HepG2 (cell line): Measurements from ENCODE around the gene HID1. TPM values are rescaled to one million over a fixed set of nuclear protein-coding genes. Genes with fewer than 3 reads are reported as not detected.

Source experiments
- IKZF4 ChIP-seq: sonication (generic); formaldehyde crosslinking; IDR thresholded peaks from 2 replicates; pipeline ENCODE4 v1.5.1; 2020; ENCODE audit warnings: borderline replicate concordance, mild to moderate bottlenecking, low read depth, missing genetic modification reagents; ENCODE audit errors: not compliant biosample characterization
- RBAK ChIP-seq: sonication (generic); formaldehyde crosslinking; IDR thresholded peaks from 2 replicates; pipeline ENCODE4 v1.5.1; 2020; ENCODE audit warnings: mild to moderate bottlenecking, missing genetic modification reagents
- RCOR2 ChIP-seq: IDR thresholded peaks from 2 replicates; pipeline ENCODE4 v1.6.1; 2016; ENCODE audit warnings: missing biosample characterization, missing genetic modification reagents
- TBX3 ChIP-seq: fragments of 450-650 bp; IDR thresholded peaks from 2 replicates; pipeline ENCODE4 v1.6.1; 2017; ENCODE audit warnings: antibody characterized with exemption, mild to moderate bottlenecking, inconsistent platforms, borderline replicate concordance
- TRIM24 ChIP-seq: sonication (generic); formaldehyde crosslinking; IDR thresholded peaks from 2 replicates; pipeline ENCODE4 v1.8.0; 2022; ENCODE audit warnings: mild to moderate bottlenecking, missing genetic modification reagents
- ZKSCAN5 ChIP-seq: sonication (generic); formaldehyde crosslinking; IDR thresholded peaks from 2 replicates; pipeline ENCODE4 v1.5.1; 2020; ENCODE audit warnings: mild to moderate bottlenecking, missing genetic modification reagents
- ZNF124 ChIP-seq: sonication (generic); formaldehyde crosslinking; IDR thresholded peaks from 2 replicates; pipeline ENCODE4 v1.4.0; 2020; ENCODE audit warnings: missing genetic modification reagents
- ZNF224 ChIP-seq: sonication (generic); formaldehyde crosslinking; IDR thresholded peaks from 2 replicates; pipeline ENCODE4 v1.5.0; 2020; ENCODE audit warnings: mild to moderate bottlenecking, missing genetic modification reagents
- ZNF292 ChIP-seq: sonication (generic); formaldehyde crosslinking; IDR thresholded peaks from 2 replicates; pipeline ENCODE4 v1.8.1; 2022; ENCODE audit warnings: mild to moderate bottlenecking, low read depth, missing genetic modification reagents, borderline replicate concordance
- ZNF317 ChIP-seq: sonication (generic); formaldehyde crosslinking; IDR thresholded peaks from 2 replicates; pipeline ENCODE4 v1.5.0; 2020; ENCODE audit warnings: mild to moderate bottlenecking, missing genetic modification reagents
- ZNF558 ChIP-seq: sonication (generic); formaldehyde crosslinking; IDR thresholded peaks from 2 replicates; pipeline ENCODE4 v1.9.0; 2022; ENCODE audit warnings: mild to moderate bottlenecking, missing genetic modification reagents, borderline replicate concordance
- ZNF660 ChIP-seq: sonication (generic); formaldehyde crosslinking; IDR thresholded peaks from 2 replicates; pipeline ENCODE4 v1.5.1; 2020; ENCODE audit warnings: mild to moderate bottlenecking, low read depth, missing genetic modification reagents, borderline replicate concordance
- polyA plus RNA-seq, 8 experiments: library from polyadenylated mRNA; depleted of rRNA in 3 of 8; stranded (reverse) in 7 of 8; unstranded in 1 of 8; fragments of >200 nt; fragmentation: Illumina TruSeq in 4 of 8; extraction: Trizol in 4 of 8; gene quantifications; 2 replicates each; pipeline versions ENCODE4 v1.2.1 to v1.2.3, GENCODE V29; 2011 to 2016; ENCODE audit warnings: low read depth in 4 of 8, missing spikeins in 1 of 8, mixed read lengths in 1 of 8; ENCODE audit not compliant: insufficient read depth in 1 of 8
- total RNA-seq, 5 experiments: library from RNA; depleted of rRNA; stranded (reverse); fragments of >200 nt; fragmentation: Illumina TruSeq; extraction: Trizol; gene quantifications; 2 replicates each; pipeline ENCODE4 v1.2.3, GENCODE V29; 2016; ENCODE audit warnings: low read depth in 1 of 5
- TF ChIP-seq, protein P1 (sequence below): sonication (generic); formaldehyde crosslinking; IDR thresholded peaks from 2 replicates; pipeline ENCODE4 v1.5.0; 2020; ENCODE audit warnings: missing genetic modification reagents, mild to moderate bottlenecking, borderline replicate concordance
- TF ChIP-seq, protein P2 (sequence below): sonication (generic); formaldehyde crosslinking; IDR thresholded peaks from 2 replicates; pipeline ENCODE4 v1.4.0; 2020; ENCODE audit warnings: mild to moderate bottlenecking, missing genetic modification reagents, borderline replicate concordance
- TF ChIP-seq, protein P3 (sequence below): sonication (generic); formaldehyde crosslinking; conservative IDR thresholded peaks from 2 replicates; pipeline ENCODE4 v1.4.0; 2020; ENCODE audit warnings: missing genetic modification reagents
- TF ChIP-seq, protein P4 (sequence below): sonication (generic); formaldehyde crosslinking; IDR thresholded peaks from 2 replicates; pipeline ENCODE4 v1.8.1; 2023; ENCODE audit warnings: missing genetic modification reagents, inconsistent platforms, borderline replicate concordance
- TF ChIP-seq, protein P5 (sequence below): sonication (generic); formaldehyde crosslinking; IDR thresholded peaks from 2 replicates; pipeline ENCODE4 v1.8.1; 2023; ENCODE audit warnings: mild to moderate bottlenecking, missing genetic modification reagents

HID1 gene
- total and polyA plus RNA-seq, 2 of the 13 experiments (the other 11 are each of a cell fraction or from before 2014, with no cell fraction given) = 2.1 to 10.6 TPM

DNA sequence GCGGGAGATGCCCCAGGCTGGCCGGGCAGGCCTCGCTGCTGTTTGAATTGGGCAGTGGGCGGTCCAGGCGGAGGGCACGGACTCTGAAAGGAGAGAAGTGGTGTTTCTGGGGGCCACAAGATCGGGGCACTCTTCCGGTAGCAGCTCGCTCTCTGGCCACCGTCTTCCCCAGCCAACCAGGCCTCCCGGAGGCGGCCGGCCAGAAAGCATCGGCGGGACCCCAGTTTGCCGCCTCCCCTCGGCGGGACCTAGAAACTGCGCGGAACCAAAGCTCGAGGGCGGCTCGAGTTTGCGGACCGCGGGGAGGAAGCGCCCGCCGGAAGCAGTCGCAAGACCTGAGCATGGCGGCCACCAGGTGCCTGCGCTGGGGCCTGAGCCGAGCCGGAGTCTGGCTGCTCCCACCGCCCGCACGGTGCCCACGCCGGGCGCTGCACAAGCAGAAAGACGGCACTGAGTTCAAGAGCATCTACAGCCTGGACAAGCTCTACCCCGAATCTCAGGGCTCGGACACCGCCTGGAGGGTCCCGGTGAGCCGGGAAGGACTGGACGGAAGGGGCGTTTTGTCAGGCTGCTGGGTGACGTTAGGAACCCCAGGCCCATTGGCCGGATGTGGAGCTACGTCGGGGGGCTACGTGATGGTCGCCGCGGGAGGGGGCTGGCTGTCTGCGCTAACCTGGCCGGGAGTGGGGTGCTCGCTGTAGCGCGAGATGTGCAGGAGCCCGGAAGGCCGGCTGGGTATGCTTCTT, 40.0 kb upstream of the HID1 start, which contains the start of gene MRPL58 (continued):
- peak; percentile 98 for TF ChIP-seq ZNF124 (CRISPR knock-in tag)
- no peak for TF ChIP-seq ZNF292
- TF ChIP-seq ZNF317 = peak; percentile 94
- TF ChIP-seq, protein P1, sequence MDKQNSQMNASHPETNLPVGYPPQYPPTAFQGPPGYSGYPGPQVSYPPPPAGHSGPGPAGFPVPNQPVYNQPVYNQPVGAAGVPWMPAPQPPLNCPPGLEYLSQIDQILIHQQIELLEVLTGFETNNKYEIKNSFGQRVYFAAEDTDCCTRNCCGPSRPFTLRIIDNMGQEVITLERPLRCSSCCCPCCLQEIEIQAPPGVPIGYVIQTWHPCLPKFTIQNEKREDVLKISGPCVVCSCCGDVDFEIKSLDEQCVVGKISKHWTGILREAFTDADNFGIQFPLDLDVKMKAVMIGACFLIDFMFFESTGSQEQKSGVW (CRISPR knock-in tag) = peak; percentile 84
- peak; percentile 87; the same call in 1 of the 2 replicates for TF ChIP-seq ZNF558 (CRISPR knock-in tag)
- 0 out of 2 replicates have a peak, but pooled peaks have one; percentile 9 for TF ChIP-seq ZKSCAN5 (CRISPR knock-in tag)
- TF ChIP-seq, protein P2, sequence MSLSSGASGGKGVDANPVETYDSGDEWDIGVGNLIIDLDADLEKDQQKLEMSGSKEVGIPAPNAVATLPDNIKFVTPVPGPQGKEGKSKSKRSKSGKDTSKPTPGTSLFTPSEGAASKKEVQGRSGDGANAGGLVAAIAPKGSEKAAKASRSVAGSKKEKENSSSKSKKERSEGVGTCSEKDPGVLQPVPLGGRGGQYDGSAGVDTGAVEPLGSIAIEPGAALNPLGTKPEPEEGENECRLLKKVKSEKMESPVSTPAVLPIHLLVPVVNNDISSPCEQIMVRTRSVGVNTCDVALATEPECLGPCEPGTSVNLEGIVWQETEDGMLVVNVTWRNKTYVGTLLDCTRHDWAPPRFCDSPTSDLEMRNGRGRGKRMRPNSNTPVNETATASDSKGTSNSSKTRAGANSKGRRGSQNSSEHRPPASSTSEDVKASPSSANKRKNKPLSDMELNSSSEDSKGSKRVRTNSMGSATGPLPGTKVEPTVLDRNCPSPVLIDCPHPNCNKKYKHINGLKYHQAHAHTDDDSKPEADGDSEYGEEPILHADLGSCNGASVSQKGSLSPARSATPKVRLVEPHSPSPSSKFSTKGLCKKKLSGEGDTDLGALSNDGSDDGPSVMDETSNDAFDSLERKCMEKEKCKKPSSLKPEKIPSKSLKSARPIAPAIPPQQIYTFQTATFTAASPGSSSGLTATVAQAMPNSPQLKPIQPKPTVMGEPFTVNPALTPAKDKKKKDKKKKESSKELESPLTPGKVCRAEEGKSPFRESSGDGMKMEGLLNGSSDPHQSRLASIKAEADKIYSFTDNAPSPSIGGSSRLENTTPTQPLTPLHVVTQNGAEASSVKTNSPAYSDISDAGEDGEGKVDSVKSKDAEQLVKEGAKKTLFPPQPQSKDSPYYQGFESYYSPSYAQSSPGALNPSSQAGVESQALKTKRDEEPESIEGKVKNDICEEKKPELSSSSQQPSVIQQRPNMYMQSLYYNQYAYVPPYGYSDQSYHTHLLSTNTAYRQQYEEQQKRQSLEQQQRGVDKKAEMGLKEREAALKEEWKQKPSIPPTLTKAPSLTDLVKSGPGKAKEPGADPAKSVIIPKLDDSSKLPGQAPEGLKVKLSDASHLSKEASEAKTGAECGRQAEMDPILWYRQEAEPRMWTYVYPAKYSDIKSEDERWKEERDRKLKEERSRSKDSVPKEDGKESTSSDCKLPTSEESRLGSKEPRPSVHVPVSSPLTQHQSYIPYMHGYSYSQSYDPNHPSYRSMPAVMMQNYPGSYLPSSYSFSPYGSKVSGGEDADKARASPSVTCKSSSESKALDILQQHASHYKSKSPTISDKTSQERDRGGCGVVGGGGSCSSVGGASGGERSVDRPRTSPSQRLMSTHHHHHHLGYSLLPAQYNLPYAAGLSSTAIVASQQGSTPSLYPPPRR (CRISPR knock-in tag) = peak; percentile 85
- TF ChIP-seq, protein P3, sequence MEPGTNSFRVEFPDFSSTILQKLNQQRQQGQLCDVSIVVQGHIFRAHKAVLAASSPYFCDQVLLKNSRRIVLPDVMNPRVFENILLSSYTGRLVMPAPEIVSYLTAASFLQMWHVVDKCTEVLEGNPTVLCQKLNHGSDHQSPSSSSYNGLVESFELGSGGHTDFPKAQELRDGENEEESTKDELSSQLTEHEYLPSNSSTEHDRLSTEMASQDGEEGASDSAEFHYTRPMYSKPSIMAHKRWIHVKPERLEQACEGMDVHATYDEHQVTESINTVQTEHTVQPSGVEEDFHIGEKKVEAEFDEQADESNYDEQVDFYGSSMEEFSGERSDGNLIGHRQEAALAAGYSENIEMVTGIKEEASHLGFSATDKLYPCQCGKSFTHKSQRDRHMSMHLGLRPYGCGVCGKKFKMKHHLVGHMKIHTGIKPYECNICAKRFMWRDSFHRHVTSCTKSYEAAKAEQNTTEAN (CRISPR knock-in tag) = peak; percentile 86
- TF ChIP-seq TRIM24 = no peak
- peak; percentile 91; the same call in 1 of the 2 replicates for TF ChIP-seq ZNF224
- peak; percentile 46; the same call in 1 of the 2 replicates for TF ChIP-seq ZNF660
- no peak for TF ChIP-seq TBX3
- TF ChIP-seq, protein P4, sequence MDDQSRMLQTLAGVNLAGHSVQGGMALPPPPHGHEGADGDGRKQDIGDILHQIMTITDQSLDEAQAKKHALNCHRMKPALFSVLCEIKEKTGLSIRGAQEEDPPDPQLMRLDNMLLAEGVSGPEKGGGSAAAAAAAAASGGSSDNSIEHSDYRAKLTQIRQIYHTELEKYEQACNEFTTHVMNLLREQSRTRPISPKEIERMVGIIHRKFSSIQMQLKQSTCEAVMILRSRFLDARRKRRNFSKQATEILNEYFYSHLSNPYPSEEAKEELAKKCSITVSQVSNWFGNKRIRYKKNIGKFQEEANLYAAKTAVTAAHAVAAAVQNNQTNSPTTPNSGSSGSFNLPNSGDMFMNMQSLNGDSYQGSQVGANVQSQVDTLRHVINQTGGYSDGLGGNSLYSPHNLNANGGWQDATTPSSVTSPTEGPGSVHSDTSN (CRISPR knock-in tag) = peak; percentile 71; the same call in 1 of the 2 replicates
- TF ChIP-seq RCOR2 (CRISPR knock-in tag) = peak; percentile 61; the same call in 1 of the 2 replicates
- TF ChIP-seq, protein P5, sequence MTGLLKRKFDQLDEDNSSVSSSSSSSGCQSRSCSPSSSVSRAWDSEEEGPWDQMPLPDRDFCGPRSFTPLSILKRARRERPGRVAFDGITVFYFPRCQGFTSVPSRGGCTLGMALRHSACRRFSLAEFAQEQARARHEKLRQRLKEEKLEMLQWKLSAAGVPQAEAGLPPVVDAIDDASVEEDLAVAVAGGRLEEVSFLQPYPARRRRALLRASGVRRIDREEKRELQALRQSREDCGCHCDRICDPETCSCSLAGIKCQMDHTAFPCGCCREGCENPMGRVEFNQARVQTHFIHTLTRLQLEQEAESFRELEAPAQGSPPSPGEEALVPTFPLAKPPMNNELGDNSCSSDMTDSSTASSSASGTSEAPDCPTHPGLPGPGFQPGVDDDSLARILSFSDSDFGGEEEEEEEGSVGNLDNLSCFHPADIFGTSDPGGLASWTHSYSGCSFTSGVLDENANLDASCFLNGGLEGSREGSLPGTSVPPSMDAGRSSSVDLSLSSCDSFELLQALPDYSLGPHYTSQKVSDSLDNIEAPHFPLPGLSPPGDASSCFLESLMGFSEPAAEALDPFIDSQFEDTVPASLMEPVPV (CRISPR knock-in tag) = peak; percentile 98
- TF ChIP-seq RBAK (CRISPR knock-in tag) = no peak; the same call in 1 of the 2 replicates
- peak; percentile 75 for TF ChIP-seq IKZF4
